ENCODE results near the gene PTPRJ. TPM values are rescaled to one million over a fixed set of nuclear protein-coding genes. Genes with fewer than 3 reads are reported as not detected.

The PTPRJ gene
- total RNA-seq, 1 experiment from 2014 or later = 11.9 TPM

- no peak for DNase-seq (ENCODE audit: low read depth)
Measured at GRCh38 chr11:47994417-47994816, 14.1 kb downstream of the PTPRJ start.

- DNase-seq (ENCODE audit: low read depth) = peak; percentile 18
Measured at GRCh38 chr11:47995360-47995769, 15.0 kb downstream of the PTPRJ start.

- DNase-seq (ENCODE audit: low read depth) = no peak
Measured at GRCh38 chr11:47997063-47998053, 17.0 kb downstream of the PTPRJ start.

GRCh38 chr11:47998345-47998732, 18.0 kb downstream of the PTPRJ start:
- no peak for DNase-seq (ENCODE audit: low read depth)

GRCh38 chr11:47998733-47999359, 18.5 kb downstream of the PTPRJ start:
- no peak for DNase-seq (ENCODE audit: low read depth)

GRCh38 chr11:48000432-48000831, 20.1 kb downstream of the PTPRJ start:
- no peak for DNase-seq (ENCODE audit: low read depth)

GRCh38 chr11:48001438-48002021, 21.2 kb downstream of the PTPRJ start:
- peak; percentile 35 for DNase-seq (ENCODE audit: low read depth)

GRCh38 chr11:48002561-48002960, 22.2 kb downstream of the PTPRJ start:
- no peak for DNase-seq (ENCODE audit: low read depth)

GRCh38 chr11:48003926-48004325, 23.6 kb downstream of the PTPRJ start:
- DNase-seq (ENCODE audit: low read depth) = no peak

GRCh38 chr11:48004456-48004855, 24.1 kb downstream of the PTPRJ start:
- DNase-seq (ENCODE audit: low read depth) = no peak

- DNase-seq (ENCODE audit: low read depth) = no peak
Measured at GRCh38 chr11:48005136-48005535, 24.8 kb downstream of the PTPRJ start.

- peak; percentile 13 for DNase-seq (ENCODE audit: low read depth)
Measured at GRCh38 chr11:48005831-48006270, 25.5 kb downstream of the PTPRJ start.

- DNase-seq (ENCODE audit: low read depth) = peak; percentile 76
Measured at GRCh38 chr11:48006301-48006992, 26.1 kb downstream of the PTPRJ start.

GRCh38 chr11:48007677-48008076, 27.3 kb downstream of the PTPRJ start:
- DNase-seq (ENCODE audit: low read depth) = no peak

- no peak for DNase-seq (ENCODE audit: low read depth)
Measured at GRCh38 chr11:48008951-48009270, 28.6 kb downstream of the PTPRJ start.

- no peak for DNase-seq (ENCODE audit: low read depth)
Measured at GRCh38 chr11:48011102-48011797, 30.9 kb downstream of the PTPRJ start.

GRCh38 chr11:48011798-48012391, 31.5 kb downstream of the PTPRJ start:
- no peak for DNase-seq (ENCODE audit: low read depth)

GRCh38 chr11:48013269-48013901, 33.0 kb downstream of the PTPRJ start:
- peak; percentile 90 for DNase-seq (ENCODE audit: low read depth)

GRCh38 chr11:48014917-48015316, 34.6 kb downstream of the PTPRJ start:
- no peak for DNase-seq (ENCODE audit: low read depth)

Data from HT1080 (cell line).